Activated CD8-positive, alpha-beta T cell treated with anti-CD3 and anti-CD28 coated beads, Interleukin-2, amount 10 ng/mL, durations not matched to agents 7 days and 5 days (primary cell): ENCODE data around the gene BCR. TPM values are rescaled to one million over a fixed set of nuclear protein-coding genes. Genes with fewer than 3 reads are reported as not detected.

Experiments
- ATAC-seq: fragments of 150-1000 bp; cut with Tn5 transposase; one replicate; pipeline ENCODE4 v1.10.0; 2021; ENCODE audit warnings: moderate library complexity
- CTCF ChIA-PET: fragments of 350-600 bp; sonication (Branson Sonifier 250); formaldehyde crosslinking; loops from one replicate; lab custom pipeline; 2021; ENCODE audit warnings: antibody characterized with exemption; lab: Charles Lee
- POLR2A ChIA-PET: fragments of 350-600 bp; sonication (Branson Sonifier 250); formaldehyde crosslinking; loops from one replicate; lab custom pipeline; 2021; ENCODE audit warnings: antibody characterized with exemption; lab: Charles Lee
- DNase-seq: peaks from one replicate; pipeline ENCODE4 v3.0.0-alpha.2; 2020
- H3K27ac Mint-ChIP-seq: one replicate; pipeline ENCODE4 v1.8.0; 2021; ENCODE audit warnings: mild to moderate bottlenecking, mixed read lengths
- H3K27me3 Mint-ChIP-seq: one replicate; pipeline ENCODE4 v1.8.0; 2021; ENCODE audit warnings: low read depth, mixed read lengths
- H3K36me3 Mint-ChIP-seq: one replicate; pipeline ENCODE4 v1.8.0; 2021; ENCODE audit warnings: low read depth, mixed read lengths
- H3K4me1 Mint-ChIP-seq: one replicate; pipeline ENCODE4 v1.8.0; 2021; ENCODE audit warnings: low read depth, mixed read lengths
- H3K4me3 Mint-ChIP-seq: one replicate; pipeline ENCODE4 v1.8.0; 2021; ENCODE audit warnings: mild to moderate bottlenecking, mixed read lengths
- H3K9me3 Mint-ChIP-seq: one replicate; pipeline ENCODE4 v1.8.0; 2022; ENCODE audit warnings: mixed read lengths; ENCODE audit not compliant: insufficient read depth
- total RNA-seq, 2 experiments: library from RNA; stranded (reverse); gene quantifications; one replicate each; pipeline ENCODE4 v1.2.3, GENCODE V29; 2021

The BCR gene
- total RNA-seq, 2 experiments from 2014 or later: 31.1 to 31.9 TPM

- Mint-ChIP-seq H3K9me3 (no peaks in the 10 kb centered on the region), H3K36me3 (peaks cover 7% of the 10 kb centered on the region), H3K27ac (no peak overlapping the region), H3K4me3 (peak overlapping the region; percentile 12), H3K4me1 (peaks cover 58% of the 10 kb centered on the region), H3K27me3 (no peaks in the 10 kb centered on the region)
- CTCF ChIA-PET: interaction anchor here (1.2 to 2.4 kb wide), 4 partner anchors 33 to 75 kb away, joined by 3 to 9 read pairs (median 4); no protein-coding TSS in a partner anchor
- ATAC-seq: peak; percentile 8
- DNase-seq: no peak
- POLR2A ChIA-PET: interaction anchor here (1.4 kb wide), 1 partner anchor 32 kb away, joined by 3 read pairs; no protein-coding TSS in a partner anchor
These were observed 35.3 kb downstream of the BCR start for GRCh38 chr22:23215294-23216241.

- Mint-ChIP-seq H3K27me3 (no peaks in the 10 kb centered on the region), H3K9me3 (no peaks in the 10 kb centered on the region), H3K4me3 (peak overlapping the region; percentile 58), H3K36me3 (peaks cover 7% of the 10 kb centered on the region), H3K4me1 (peaks cover 69% of the 10 kb centered on the region), H3K27ac (peak overlapping the region; percentile 85)
- ChIA-PET POLR2A (interaction anchor here (1.4 kb wide), 1 partner anchor 33 kb away, joined by 3 read pairs; no protein-coding TSS in a partner anchor), CTCF (interaction anchor here (1.2 to 2.4 kb wide), 4 partner anchors 34 to 74 kb away, joined by 3 to 9 read pairs (median 4); no protein-coding TSS in a partner anchor)
- peak; percentile 73 for ATAC-seq
- peak; percentile 65 for DNase-seq
These were observed 36.3 kb downstream of the BCR start for GRCh38 chr22:23216461-23217170.

GRCh38 chr22:23217171-23218052, 37.1 kb downstream of the BCR start:
- H3K9me3 Mint-ChIP-seq: no peaks in the 10 kb centered on the region
- H3K36me3 Mint-ChIP-seq: peaks cover 7% of the 10 kb centered on the region

GRCh38 chr22:23218053-23218866, 38.0 kb downstream of the BCR start:
- no peaks in the 10 kb centered on the region for H3K27me3 Mint-ChIP-seq
- CTCF ChIA-PET: interaction anchor here (1.2 to 2.5 kb wide), 2 partner anchors 25 to 72 kb away, joined by 3 to 10 read pairs; no protein-coding TSS in a partner anchor

More at GRCh38 chr22:23217171-23218052, 37.1 kb downstream of the BCR start:
- Mint-ChIP-seq H3K27ac (peak overlapping the region; percentile 18), H3K4me3 (peak overlapping the region; percentile 58), H3K4me1 (peaks cover 73% of the 10 kb centered on the region), H3K27me3 (no peaks in the 10 kb centered on the region)
- POLR2A ChIA-PET: no interaction called here
- ATAC-seq (no peak), DNase-seq (no peak)
- CTCF ChIA-PET: interaction anchor here (1.3 to 2.4 kb wide), 2 partner anchors 35 to 64 kb away, joined by 4 to 9 read pairs; no protein-coding TSS in a partner anchor

GRCh38 chr22:23218867-23219251, 38.5 kb downstream of the BCR start:
- ChIA-PET CTCF (interaction anchor here (1.2 to 2.6 kb wide), 3 partner anchors 24 to 72 kb away, joined by 3 to 10 read pairs (median 6); no protein-coding TSS in a partner anchor), POLR2A (interaction anchor here (1.3 kb wide), 1 partner anchor 33 kb away, joined by 3 read pairs; no protein-coding TSS in a partner anchor)
- peaks cover 7% of the 10 kb centered on the region for H3K36me3 Mint-ChIP-seq
- ATAC-seq (no peak), DNase-seq (no peak)
- H3K4me1 Mint-ChIP-seq: peaks cover 88% of the 10 kb centered on the region
- peak overlapping the region; percentile 76 for H3K27ac Mint-ChIP-seq
- H3K9me3 Mint-ChIP-seq: no peaks in the 10 kb centered on the region
- H3K4me3 Mint-ChIP-seq: no peak overlapping the region
- no peaks in the 10 kb centered on the region for H3K27me3 Mint-ChIP-seq

More at GRCh38 chr22:23218053-23218866, 38.0 kb downstream of the BCR start:
- no peak overlapping the region for H3K4me3 Mint-ChIP-seq
- peak overlapping the region; percentile 71 for H3K27ac Mint-ChIP-seq
- POLR2A ChIA-PET: interaction anchor here (1.3 kb wide), 1 partner anchor 32 kb away, joined by 3 read pairs; no protein-coding TSS in a partner anchor
- DNase-seq: no peak
- peaks cover 82% of the 10 kb centered on the region for H3K4me1 Mint-ChIP-seq
- no peaks in the 10 kb centered on the region for H3K9me3 Mint-ChIP-seq
- ATAC-seq: no peak
- H3K36me3 Mint-ChIP-seq: peaks cover 7% of the 10 kb centered on the region

GRCh38 chr22:23219317-23219716, 39.0 kb downstream of the BCR start:
- Mint-ChIP-seq H3K4me1 (peaks cover 89% of the 10 kb centered on the region), H3K27ac (peak overlapping the region; percentile 76), H3K36me3 (peaks cover 7% of the 10 kb centered on the region), H3K4me3 (no peak overlapping the region), H3K9me3 (no peaks in the 10 kb centered on the region), H3K27me3 (no peaks in the 10 kb centered on the region)
- DNase-seq (no peak), ATAC-seq (peak; percentile 11)
- POLR2A ChIA-PET: interaction anchor here (1.3 kb wide), 1 partner anchor 33 kb away, joined by 3 read pairs; no protein-coding TSS in a partner anchor
- CTCF ChIA-PET: interaction anchor here (1.2 to 2.6 kb wide), 3 partner anchors 24 to 71 kb away, joined by 3 to 10 read pairs (median 6); no protein-coding TSS in a partner anchor

GRCh38 chr22:23219822-23220484, 39.6 kb downstream of the BCR start:
- ChIA-PET POLR2A (interaction anchor here (0.6 to 1.3 kb wide), 2 partner anchors 34 to 638 kb away, joined by 3 read pairs; no protein-coding TSS in a partner anchor), CTCF (interaction anchor here (1.1 to 2.6 kb wide), 4 partner anchors 9 to 62 kb away, joined by 3 to 10 read pairs (median 6); no protein-coding TSS in a partner anchor)
- peak overlapping the region; percentile 33 for H3K4me3 Mint-ChIP-seq
- no peaks in the 10 kb centered on the region for H3K27me3 Mint-ChIP-seq
- peak; percentile 63 for DNase-seq
- H3K36me3 Mint-ChIP-seq: peaks cover 9% of the 10 kb centered on the region
- ATAC-seq: peak; percentile 60
- peaks cover 89% of the 10 kb centered on the region for H3K4me1 Mint-ChIP-seq
- H3K27ac Mint-ChIP-seq: peak overlapping the region; percentile 76
- no peaks in the 10 kb centered on the region for H3K9me3 Mint-ChIP-seq

GRCh38 chr22:23220485-23221350, 40.4 kb downstream of the BCR start:
- DNase-seq (peak; percentile 30), ATAC-seq (peak; percentile 43)
- Mint-ChIP-seq H3K9me3 (no peaks in the 10 kb centered on the region), H3K4me3 (peak overlapping the region; percentile 33), H3K36me3 (peaks cover 9% of the 10 kb centered on the region), H3K27ac (peak overlapping the region; percentile 76), H3K4me1 (peaks cover 89% of the 10 kb centered on the region), H3K27me3 (no peaks in the 10 kb centered on the region)
- ChIA-PET CTCF (interaction anchor here (1.1 to 2.6 kb wide), 4 partner anchors 8 to 61 kb away, joined by 3 to 10 read pairs (median 6); no protein-coding TSS in a partner anchor), POLR2A (interaction anchor here (0.6 kb wide), 1 partner anchor 637 kb away, joined by 3 read pairs; no protein-coding TSS in a partner anchor)
